Endothelial cell (in vitro differentiated cells): ENCODE data around the gene MAOB. TPM values are rescaled to one million over a fixed set of nuclear protein-coding genes. Genes with fewer than 3 reads are reported as not detected.
A peak's percentile ranks its signal among the peaks of the same experiment; 100 is the strongest.

ENCODE experiments used
- DNase-seq: peaks from one replicate; pipeline ENCODE4 v3.0.0; 2021; ENCODE audit warnings: low spot score
- H3K27ac Mint-ChIP-seq: one replicate; pipeline ENCODE4 v1.8.0; 2021; ENCODE audit warnings: mixed read lengths, inconsistent platforms; ENCODE audit not compliant: unreplicated experiment
- H3K27me3 Mint-ChIP-seq: one replicate; pipeline ENCODE4 v1.8.0; 2021; ENCODE audit warnings: mild to moderate bottlenecking, moderate library complexity, mixed read lengths, inconsistent platforms; ENCODE audit not compliant: unreplicated experiment
- H3K36me3 Mint-ChIP-seq: one replicate; pipeline ENCODE4 v1.8.0; 2021; ENCODE audit warnings: mild to moderate bottlenecking, low read depth, mixed read lengths, inconsistent platforms; ENCODE audit not compliant: unreplicated experiment
- H3K4me1 Mint-ChIP-seq: one replicate; pipeline ENCODE4 v1.8.0; 2021; ENCODE audit warnings: mild to moderate bottlenecking, mixed read lengths, inconsistent platforms; ENCODE audit not compliant: unreplicated experiment
- H3K4me3 Mint-ChIP-seq: one replicate; pipeline ENCODE4 v1.8.0; 2021; ENCODE audit warnings: mild to moderate bottlenecking, mixed read lengths, inconsistent platforms; ENCODE audit not compliant: unreplicated experiment
- H3K9me3 Mint-ChIP-seq: one replicate; pipeline ENCODE4 v1.8.0; 2021; ENCODE audit warnings: mixed read lengths, inconsistent platforms; ENCODE audit not compliant: unreplicated experiment
- CTCF ChIP-seq: fragments of 200-600 bp; sonication (generic); IDR thresholded peaks from one replicate; pipeline ENCODE4 v1.5.0; 2021; ENCODE audit warnings: antibody characterized with exemption; ENCODE audit not compliant: unreplicated experiment
- total RNA-seq: library from RNA; stranded (reverse); fragmentation: NEBNext Ultra II Directional; extraction: Animal tissue kit (Norgen Biotek cat#: 25700); gene quantifications from one replicate; pipeline ENCODE4 v1.2.1, GENCODE V29; 2021; ENCODE audit not compliant: unreplicated experiment

MAOB gene
- total RNA-seq, 1 donor from 2014 or later: 0.10 TPM

GRCh38 chrX:43847352-43847751 is 34.9 kb downstream of the MAOB start:
- Mint-ChIP-seq H3K27me3 (no peaks in the 10 kb centered on the region), H3K9me3 (no peaks in the 10 kb centered on the region), H3K36me3 (no peaks in the 10 kb centered on the region)

GRCh38 chrX:43846558-43846957 is 35.7 kb downstream of the MAOB start:
- H3K36me3 Mint-ChIP-seq: no peaks in the 10 kb centered on the region
- no peak for DNase-seq

More at GRCh38 chrX:43847352-43847751, 34.9 kb downstream of the MAOB start:
- no peak for TF ChIP-seq CTCF
- H3K4me1 Mint-ChIP-seq: no peaks in the 10 kb centered on the region
- DNase-seq: no peak
- H3K27ac Mint-ChIP-seq: no peak overlapping the region
- no peak overlapping the region for H3K4me3 Mint-ChIP-seq

GRCh38 chrX:43845776-43846175 is 36.5 kb downstream of the MAOB start:
- Mint-ChIP-seq H3K36me3 (no peaks in the 10 kb centered on the region), H3K4me1 (no peaks in the 10 kb centered on the region), H3K9me3 (no peaks in the 10 kb centered on the region), H3K27me3 (no peaks in the 10 kb centered on the region), H3K4me3 (no peak overlapping the region), H3K27ac (no peak overlapping the region)
- DNase-seq: no peak
- no peak for TF ChIP-seq CTCF

More at GRCh38 chrX:43846558-43846957, 35.7 kb downstream of the MAOB start:
- Mint-ChIP-seq H3K27ac (no peak overlapping the region), H3K4me1 (no peaks in the 10 kb centered on the region), H3K9me3 (no peaks in the 10 kb centered on the region), H3K4me3 (no peak overlapping the region), H3K27me3 (no peaks in the 10 kb centered on the region)
- TF ChIP-seq CTCF: no peak

- H3K27ac Mint-ChIP-seq: no peak overlapping the region
- no peaks in the 10 kb centered on the region for H3K4me1 Mint-ChIP-seq
- no peaks in the 10 kb centered on the region for H3K27me3 Mint-ChIP-seq
- no peak overlapping the region for H3K4me3 Mint-ChIP-seq
- no peaks in the 10 kb centered on the region for H3K36me3 Mint-ChIP-seq
- TF ChIP-seq CTCF: no peak
- no peaks in the 10 kb centered on the region for H3K9me3 Mint-ChIP-seq
- no peak for DNase-seq
Measured at GRCh38 chrX:43840265-43840664, 42.0 kb downstream of the MAOB start.

GRCh38 chrX:43836435-43837184 is 45.6 kb downstream of the MAOB start:
- DNase-seq: peak; percentile 3
- H3K4me3 Mint-ChIP-seq: no peak overlapping the region
- H3K36me3 Mint-ChIP-seq: no peaks in the 10 kb centered on the region
- peaks cover 5% of the 10 kb centered on the region for H3K4me1 Mint-ChIP-seq
- H3K27ac Mint-ChIP-seq: no peak overlapping the region
- peak; percentile 58 for TF ChIP-seq CTCF
- no peaks in the 10 kb centered on the region for H3K9me3 Mint-ChIP-seq
- H3K27me3 Mint-ChIP-seq: no peaks in the 10 kb centered on the region
